HTR-8/SVneo (cell line): ENCODE measurements around the gene DCPS.
"Not testable (repeated sequence)": the region's sequence is repeated elsewhere in the genome, so short reads cannot be mapped to it uniquely, and the experiment has no call there.

ENCODE experiments used
- DNase-seq: peaks from one replicate; pipeline ENCODE4 v3.0.0; 2011; ENCODE audit warnings: low spot score, mixed read lengths; ENCODE audit not compliant: insufficient read length
- FAIRE-seq: peaks from 2 replicates; lab custom pipeline; 2011; peaks lifted over from hg19 to GRCh38; lab: Jason Lieb, UNC

Gene DCPS

DNA sequence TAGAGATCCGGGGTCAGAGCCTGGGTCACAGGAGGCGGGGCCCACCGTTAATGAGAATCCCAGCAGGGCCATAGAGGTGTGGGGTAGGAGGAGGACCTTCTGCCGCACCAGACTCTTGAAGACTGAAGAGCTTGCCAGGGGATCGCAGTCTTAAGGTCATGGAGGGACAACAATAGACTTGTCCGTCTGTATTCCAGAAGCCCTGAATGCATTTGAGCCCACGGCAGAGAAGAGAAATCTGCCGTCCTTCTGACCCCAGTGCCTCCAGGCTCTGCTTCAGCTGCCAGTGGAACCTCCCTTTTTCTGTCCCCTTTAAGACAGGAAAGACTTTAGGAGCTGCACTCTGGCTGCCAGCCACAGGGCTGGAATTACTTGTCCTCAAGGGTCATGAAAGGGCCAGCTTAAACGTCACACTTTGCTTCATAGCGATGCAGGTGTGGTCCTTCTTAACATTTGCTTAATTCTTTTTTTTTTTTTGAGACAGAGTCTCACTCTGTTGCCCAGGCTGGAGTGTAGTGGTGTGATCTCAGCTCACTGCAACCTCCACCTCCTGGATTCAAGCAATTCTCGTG lies 36.1 kb downstream of the DCPS start:
- no peak for DNase-seq
- FAIRE-seq, result no peak

DNA sequence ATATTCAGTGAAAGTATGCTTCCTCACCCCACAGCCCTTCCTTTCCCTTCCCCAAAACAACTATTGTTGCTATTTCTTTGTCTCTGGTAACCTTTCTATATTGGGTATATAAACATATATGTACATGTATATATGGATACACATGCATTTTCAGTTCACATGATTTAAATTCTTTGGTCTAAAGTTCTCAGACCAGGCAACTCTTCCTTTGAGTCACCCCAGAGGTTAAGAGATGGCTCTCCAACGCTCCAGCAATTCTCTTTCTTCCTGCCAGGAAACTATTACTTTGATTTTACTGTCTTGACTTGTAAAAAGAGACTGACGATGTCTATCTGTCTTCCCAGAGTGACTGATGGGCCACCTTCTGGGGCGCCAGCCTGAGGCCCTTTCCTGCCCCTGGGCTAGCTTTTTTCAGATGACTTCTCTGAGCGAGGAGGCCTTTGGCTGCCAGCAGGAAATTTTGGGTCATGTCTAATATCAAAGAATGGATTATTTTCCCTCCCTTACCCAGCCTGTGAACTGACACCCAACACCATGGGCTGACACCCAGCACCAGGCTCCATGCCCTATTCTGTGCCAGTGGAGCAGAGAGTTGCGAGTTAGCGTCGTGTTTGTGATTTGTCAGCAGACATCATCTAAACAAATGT lies 37.2 kb downstream of the DCPS start:
- DNase-seq (no peak), FAIRE-seq (no peak)

DNA sequence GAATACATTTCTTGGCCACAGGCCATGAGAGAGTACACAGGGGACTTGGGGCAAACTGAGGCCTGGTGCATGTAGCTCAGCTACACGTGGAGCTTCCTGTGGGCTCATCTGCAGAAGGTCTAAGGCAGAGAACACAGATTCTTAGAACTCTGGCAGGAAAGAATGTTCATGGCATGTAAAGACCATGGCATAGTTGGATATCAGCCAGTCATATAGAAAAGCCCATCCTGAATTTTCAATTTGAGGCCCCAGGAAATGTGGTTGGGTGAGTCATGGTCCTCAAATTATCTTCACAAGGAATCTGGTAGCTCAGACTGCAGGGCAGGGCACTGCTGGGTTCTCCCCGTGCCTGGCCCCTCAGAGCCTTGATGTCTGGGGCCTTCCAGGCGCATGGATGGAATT lies 37.9 kb downstream of the DCPS start:
- DNase-seq (peak; percentile 76), FAIRE-seq (no peak)

DNA sequence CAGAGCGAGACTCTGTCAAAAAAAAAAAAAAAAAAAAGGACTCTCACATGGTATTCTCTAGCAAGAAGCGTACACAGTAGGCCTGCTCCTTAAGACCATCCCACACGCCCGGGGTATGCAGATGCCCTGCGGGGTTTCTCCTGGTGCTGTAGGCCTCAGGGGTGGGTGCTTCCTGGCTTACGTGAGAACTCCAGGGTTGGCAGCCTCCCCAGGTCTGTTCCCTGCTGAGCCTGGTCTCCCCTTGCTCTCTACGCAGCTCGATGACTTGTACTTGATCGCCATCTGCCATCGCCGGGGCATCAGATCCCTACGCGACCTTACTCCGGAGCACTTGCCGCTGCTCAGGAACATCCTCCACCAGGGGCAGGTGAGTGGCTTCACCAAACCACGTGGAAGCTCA lies 39.2 kb downstream of the DCPS start:
- FAIRE-seq (no peak), DNase-seq (no peak)

GRCh38 chr11:126344141-126345080 lies 40.6 kb downstream of the DCPS start:
- FAIRE-seq, result no peak
- no peak for DNase-seq

GRCh38 chr11:126345283-126345682 lies 41.4 kb downstream of the DCPS start:
- no peak for DNase-seq
- FAIRE-seq, result no peak

GRCh38 chr11:126345759-126346585 lies 42.1 kb downstream of the DCPS start:
- FAIRE-seq (no peak), DNase-seq (no peak)

DNA sequence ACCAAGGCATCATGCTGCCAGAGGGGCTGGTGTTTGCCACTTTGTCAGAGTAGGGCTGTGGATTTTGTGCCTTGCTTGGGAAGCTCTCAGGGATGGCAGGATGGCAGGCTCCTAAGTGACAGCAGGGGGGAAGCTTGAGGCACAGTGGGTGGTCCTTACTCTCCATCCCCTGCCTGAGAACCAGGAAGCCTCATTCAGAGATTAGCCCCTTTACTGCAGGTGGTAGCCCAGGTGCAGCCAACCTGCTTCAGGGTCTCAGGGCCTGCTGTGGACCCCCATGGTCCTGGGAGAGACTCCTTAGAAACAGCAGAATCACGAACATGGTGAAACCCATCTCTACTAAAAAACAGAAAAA lies 42.7 kb downstream of the DCPS start:
- DNase-seq (no peak), FAIRE-seq (no peak)

- DNase-seq, FAIRE-seq: not testable (repeated sequence)
These were observed 43.1 kb downstream of the DCPS start for GRCh38 chr11:126346946-126347345.

GRCh38 chr11:126347751-126348668 lies 44.1 kb downstream of the DCPS start:
- FAIRE-seq (no peak), DNase-seq (no peak)

DNA sequence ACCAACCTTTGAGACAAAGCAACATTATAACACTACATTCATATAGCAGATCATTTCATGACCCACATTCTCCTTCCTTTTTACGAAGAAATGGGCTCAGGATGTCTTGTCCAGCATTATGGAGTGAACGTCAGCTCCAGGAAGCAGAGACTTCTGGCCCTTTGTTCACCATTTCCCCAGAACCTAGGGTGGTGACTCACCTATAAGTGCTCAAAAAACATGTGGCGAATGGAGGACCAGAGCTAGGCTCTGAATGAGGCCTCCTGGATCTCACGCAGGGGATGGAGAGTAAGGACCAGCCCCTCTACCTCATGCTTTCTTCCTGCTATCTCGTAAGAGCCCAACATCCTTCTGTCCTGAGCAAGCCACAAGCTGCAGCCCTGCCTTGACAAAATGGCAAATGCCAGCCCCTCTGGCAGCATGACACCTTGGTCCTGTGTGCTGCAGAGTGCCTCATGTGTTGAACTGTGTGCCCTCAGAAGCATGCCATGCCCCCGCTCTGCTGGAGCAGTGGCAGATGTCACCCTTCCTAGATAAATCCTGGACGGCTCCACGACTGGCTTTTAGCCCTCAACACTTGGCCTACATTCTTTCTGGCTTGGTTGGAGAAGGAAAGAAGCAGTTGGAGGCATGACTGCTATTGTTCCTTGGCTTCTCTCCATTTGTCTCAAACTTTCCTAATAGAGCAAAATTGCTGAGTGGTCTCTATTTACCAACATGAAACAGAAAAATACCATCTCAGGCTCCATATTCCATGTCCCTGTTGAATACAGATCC lies 45.1 kb downstream of the DCPS start:
- DNase-seq (no peak), FAIRE-seq (no peak)

DNA sequence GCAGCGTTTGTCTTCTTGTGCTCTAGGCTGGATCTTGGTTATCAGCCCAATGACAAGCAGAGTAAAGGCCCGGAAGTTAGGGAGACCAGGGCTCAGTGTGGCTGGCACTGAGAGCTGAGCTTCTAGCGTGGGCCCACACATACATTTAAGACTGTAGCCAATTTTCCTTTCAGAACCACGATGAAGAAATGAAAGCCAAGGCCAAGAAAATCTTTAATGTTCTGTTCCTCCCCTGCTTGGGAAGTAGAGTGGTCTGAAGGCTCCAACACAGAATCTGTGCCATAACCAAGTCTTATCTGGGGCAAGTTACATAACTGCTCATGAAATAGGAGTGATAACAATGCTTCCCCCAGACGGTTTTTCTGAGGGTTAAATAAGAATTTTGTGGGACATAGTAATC lies 47.0 kb downstream of the DCPS start:
- DNase-seq, result no peak
- FAIRE-seq, result no peak

- DNase-seq (no peak), FAIRE-seq (no peak)
These were observed 48.3 kb downstream of the DCPS start for GRCh38 chr11:126352163-126352562.

- DNase-seq (no peak), FAIRE-seq (no peak)
These were observed 49.3 kb downstream of the DCPS start for GRCh38 chr11:126352934-126353801.

DNA sequence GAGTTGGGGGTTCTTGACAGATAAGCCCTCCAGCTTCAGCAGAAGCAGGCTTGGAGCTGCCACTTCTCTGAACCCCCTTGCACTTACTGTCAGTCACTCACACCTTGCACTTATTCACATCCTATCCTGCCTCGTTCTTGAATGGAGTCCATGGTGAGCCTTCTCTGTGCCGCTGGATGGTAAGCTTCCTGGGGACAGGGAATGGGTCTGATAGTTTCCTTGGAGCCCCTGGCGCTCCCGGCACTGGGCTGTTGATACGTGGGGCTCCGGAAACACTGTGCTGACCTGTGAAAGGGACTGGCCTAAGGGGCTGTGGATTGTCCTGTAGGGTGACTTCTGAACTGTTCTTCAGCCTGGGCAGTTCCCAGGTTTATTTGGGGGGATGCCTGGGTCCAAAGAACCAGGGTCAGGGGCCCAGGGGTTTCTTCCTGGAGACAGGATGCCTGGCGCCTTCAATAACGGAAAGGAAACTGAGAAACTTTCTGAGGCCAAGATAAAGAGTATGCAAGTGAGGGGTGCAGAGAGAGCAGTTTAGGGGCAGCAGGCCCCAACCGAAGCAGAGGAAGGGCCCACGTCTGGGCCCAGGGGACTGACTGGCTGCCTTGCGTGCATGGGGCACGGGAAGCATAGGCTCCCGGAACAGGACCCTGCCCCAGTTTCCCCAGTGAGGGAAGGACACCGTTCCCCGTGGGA lies 50.9 kb downstream of the DCPS start:
- FAIRE-seq, result no peak
- DNase-seq, result no peak

- DNase-seq (peak; percentile 80), FAIRE-seq (no peak)
These were observed 51.6 kb downstream of the DCPS start, which contains the start of gene ST3GAL4 for GRCh38 chr11:126355324-126355925. Gene ST3GAL4, plus strand, starts transcription at chr11:126355686. Its CDS starts 50,470 bp downstream, at chr11:126406156.
